ENCODE data around the gene PTPRN.

The PTPRN gene

GRCh38 chr2:219309278-219309677 lies at the start of gene PTPRN:
Gene PTPRN, minus strand, starts transcription at chr2:219309401. Its CDS starts 69 bp downstream, at chr2:219309332.
- Histone ChIP-seq H3K27me3 (ENCODE audit: control insufficient read depth, insufficient read depth, low read length) (peaks cover 23% of the 10 kb centered on the region), H3K9me3 (ENCODE audit: control insufficient read depth, insufficient read depth, low read length) (no peaks in the 10 kb centered on the region), H3K4me3 (ENCODE audit: low read depth, low read length) (peak within 1 kb of the TSS; percentile 75), H3K9ac (ENCODE audit: low read depth, low read length) (no peak within 1 kb of the TSS), H3K36me3 (ENCODE audit: control insufficient read depth, insufficient read depth, low read length) (no peaks in the 10 kb centered on the region), H3K4me1 (ENCODE audit: control insufficient read depth, insufficient read depth, low read length) (peaks cover 16% of the 10 kb centered on the region)

- no peak overlapping the region for H3K9ac ChIP-seq (ENCODE audit: low read depth, low read length)
- no peaks in the 10 kb centered on the region for H3K9me3 ChIP-seq (ENCODE audit: control insufficient read depth, insufficient read depth, low read length)
- H3K36me3 ChIP-seq (ENCODE audit: control insufficient read depth, insufficient read depth, low read length), result no peaks in the 10 kb centered on the region
- H3K27me3 ChIP-seq (ENCODE audit: control insufficient read depth, insufficient read depth, low read length), result peaks cover 64% of the 10 kb centered on the region
- peak overlapping the region; percentile 66 for H3K4me3 ChIP-seq (ENCODE audit: low read depth, low read length)
- no peaks in the 10 kb centered on the region for H3K4me1 ChIP-seq (ENCODE audit: control insufficient read depth, insufficient read depth, low read length)
Measured at GRCh38 chr2:219358170-219359075, 49.2 kb upstream of the PTPRN start.

- H3K27me3 ChIP-seq (ENCODE audit: control insufficient read depth, insufficient read depth, low read length), result peaks cover 71% of the 10 kb centered on the region
- H3K4me3 ChIP-seq (ENCODE audit: low read depth, low read length), result no peak overlapping the region
- no peaks in the 10 kb centered on the region for H3K9me3 ChIP-seq (ENCODE audit: control insufficient read depth, insufficient read depth, low read length)
- no peaks in the 10 kb centered on the region for H3K4me1 ChIP-seq (ENCODE audit: control insufficient read depth, insufficient read depth, low read length)
- H3K36me3 ChIP-seq (ENCODE audit: control insufficient read depth, insufficient read depth, low read length), result no peaks in the 10 kb centered on the region
- H3K9ac ChIP-seq (ENCODE audit: low read depth, low read length), result no peak overlapping the region
Measured at GRCh38 chr2:219356834-219357233, 47.6 kb upstream of the PTPRN start.

DNA sequence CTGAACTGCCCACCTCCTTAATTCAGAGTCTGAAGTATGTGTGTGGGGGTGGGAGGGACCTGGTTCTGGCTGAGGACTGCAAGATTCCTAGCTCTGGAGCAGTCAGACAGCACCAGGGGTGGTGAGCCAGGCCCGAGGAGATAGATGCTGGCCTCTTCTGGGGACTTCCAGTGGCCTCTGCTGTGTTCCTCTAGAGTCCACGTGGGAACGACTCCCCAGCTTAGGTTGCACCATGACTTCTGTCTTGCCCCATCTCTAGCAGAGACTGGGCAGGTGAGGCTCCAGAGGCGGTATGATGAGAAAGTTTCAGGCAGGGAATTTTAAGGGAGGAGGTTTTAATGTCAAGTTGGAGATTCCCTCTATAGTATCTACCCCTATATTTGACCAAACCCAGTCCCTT lies 45.4 kb upstream of the PTPRN start:
- H3K4me1 ChIP-seq (ENCODE audit: control insufficient read depth, insufficient read depth, low read length), result no peaks in the 10 kb centered on the region
- H3K4me3 ChIP-seq (ENCODE audit: low read depth, low read length), result no peak overlapping the region
- H3K9ac ChIP-seq (ENCODE audit: low read depth, low read length), result no peak overlapping the region
- no peaks in the 10 kb centered on the region for H3K9me3 ChIP-seq (ENCODE audit: control insufficient read depth, insufficient read depth, low read length)
- peaks cover 59% of the 10 kb centered on the region for H3K27me3 ChIP-seq (ENCODE audit: control insufficient read depth, insufficient read depth, low read length)
- no peaks in the 10 kb centered on the region for H3K36me3 ChIP-seq (ENCODE audit: control insufficient read depth, insufficient read depth, low read length)

- Histone ChIP-seq H3K4me3 (ENCODE audit: low read depth, low read length) (no peak overlapping the region), H3K27me3 (ENCODE audit: control insufficient read depth, insufficient read depth, low read length) (peaks cover 50% of the 10 kb centered on the region), H3K9me3 (ENCODE audit: control insufficient read depth, insufficient read depth, low read length) (no peaks in the 10 kb centered on the region), H3K9ac (ENCODE audit: low read depth, low read length) (no peak overlapping the region), H3K36me3 (ENCODE audit: control insufficient read depth, insufficient read depth, low read length) (no peaks in the 10 kb centered on the region), H3K4me1 (ENCODE audit: control insufficient read depth, insufficient read depth, low read length) (no peaks in the 10 kb centered on the region)
Measured at GRCh38 chr2:219353129-219353528, 43.9 kb upstream of the PTPRN start.

DNA sequence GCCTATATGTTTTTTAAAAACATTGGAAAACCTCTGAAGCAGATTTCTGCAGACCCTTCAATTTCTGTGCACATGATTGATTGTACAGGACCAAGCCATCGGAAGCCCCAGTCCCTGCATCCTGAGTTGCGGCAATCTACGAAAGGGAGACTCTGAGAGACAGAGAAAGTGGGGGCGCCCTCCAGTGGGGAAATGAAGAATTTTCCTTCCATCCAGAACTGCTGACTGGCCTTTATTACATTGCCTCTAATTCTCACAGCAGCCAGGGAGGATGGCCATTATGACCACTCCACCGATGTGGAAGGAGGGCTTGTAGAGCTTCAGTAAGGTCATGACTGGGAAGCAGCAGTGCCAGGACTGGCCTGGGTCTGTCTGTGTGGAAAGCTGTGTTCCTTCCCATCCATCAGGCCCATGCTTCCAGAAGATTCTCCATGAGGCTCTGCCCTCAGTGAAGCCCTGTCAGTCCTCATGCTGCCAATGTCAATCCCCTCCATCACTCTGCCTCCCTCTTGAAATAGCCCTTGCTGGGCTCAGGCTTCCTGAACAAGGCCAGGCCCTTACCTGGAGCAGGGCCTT lies 43.3 kb upstream of the PTPRN start:
- no peak overlapping the region for H3K9ac ChIP-seq (ENCODE audit: low read depth, low read length)
- H3K9me3 ChIP-seq (ENCODE audit: control insufficient read depth, insufficient read depth, low read length), result no peaks in the 10 kb centered on the region
- no peak overlapping the region for H3K4me3 ChIP-seq (ENCODE audit: low read depth, low read length)
- peaks cover 44% of the 10 kb centered on the region for H3K27me3 ChIP-seq (ENCODE audit: control insufficient read depth, insufficient read depth, low read length)
- no peaks in the 10 kb centered on the region for H3K4me1 ChIP-seq (ENCODE audit: control insufficient read depth, insufficient read depth, low read length)
- H3K36me3 ChIP-seq (ENCODE audit: control insufficient read depth, insufficient read depth, low read length), result no peaks in the 10 kb centered on the region

GRCh38 chr2:219350710-219351221 lies 41.6 kb upstream of the PTPRN start:
- Histone ChIP-seq H3K9me3 (ENCODE audit: control insufficient read depth, insufficient read depth, low read length) (no peaks in the 10 kb centered on the region), H3K36me3 (ENCODE audit: control insufficient read depth, insufficient read depth, low read length) (no peaks in the 10 kb centered on the region), H3K27me3 (ENCODE audit: control insufficient read depth, insufficient read depth, low read length) (peaks cover 30% of the 10 kb centered on the region), H3K9ac (ENCODE audit: low read depth, low read length) (no peak overlapping the region), H3K4me3 (ENCODE audit: low read depth, low read length) (no peak overlapping the region), H3K4me1 (ENCODE audit: control insufficient read depth, insufficient read depth, low read length) (no peaks in the 10 kb centered on the region)

- no peaks in the 10 kb centered on the region for H3K36me3 ChIP-seq (ENCODE audit: control insufficient read depth, insufficient read depth, low read length)
- H3K9ac ChIP-seq (ENCODE audit: low read depth, low read length), result no peak overlapping the region
- no peak overlapping the region for H3K4me3 ChIP-seq (ENCODE audit: low read depth, low read length)
- peaks cover 25% of the 10 kb centered on the region for H3K27me3 ChIP-seq (ENCODE audit: control insufficient read depth, insufficient read depth, low read length)
- no peaks in the 10 kb centered on the region for H3K9me3 ChIP-seq (ENCODE audit: control insufficient read depth, insufficient read depth, low read length)
- no peaks in the 10 kb centered on the region for H3K4me1 ChIP-seq (ENCODE audit: control insufficient read depth, insufficient read depth, low read length)
Measured at GRCh38 chr2:219350215-219350614, 41.0 kb upstream of the PTPRN start.

GRCh38 chr2:219344751-219345430 lies 35.7 kb upstream of the PTPRN start:
- no peaks in the 10 kb centered on the region for H3K4me1 ChIP-seq (ENCODE audit: control insufficient read depth, insufficient read depth, low read length)
- H3K9ac ChIP-seq (ENCODE audit: low read depth, low read length), result no peak overlapping the region
- H3K27me3 ChIP-seq (ENCODE audit: control insufficient read depth, insufficient read depth, low read length), result peaks cover 4% of the 10 kb centered on the region
- H3K36me3 ChIP-seq (ENCODE audit: control insufficient read depth, insufficient read depth, low read length), result no peaks in the 10 kb centered on the region
- no peaks in the 10 kb centered on the region for H3K9me3 ChIP-seq (ENCODE audit: control insufficient read depth, insufficient read depth, low read length)
- no peak overlapping the region for H3K4me3 ChIP-seq (ENCODE audit: low read depth, low read length)

DNA sequence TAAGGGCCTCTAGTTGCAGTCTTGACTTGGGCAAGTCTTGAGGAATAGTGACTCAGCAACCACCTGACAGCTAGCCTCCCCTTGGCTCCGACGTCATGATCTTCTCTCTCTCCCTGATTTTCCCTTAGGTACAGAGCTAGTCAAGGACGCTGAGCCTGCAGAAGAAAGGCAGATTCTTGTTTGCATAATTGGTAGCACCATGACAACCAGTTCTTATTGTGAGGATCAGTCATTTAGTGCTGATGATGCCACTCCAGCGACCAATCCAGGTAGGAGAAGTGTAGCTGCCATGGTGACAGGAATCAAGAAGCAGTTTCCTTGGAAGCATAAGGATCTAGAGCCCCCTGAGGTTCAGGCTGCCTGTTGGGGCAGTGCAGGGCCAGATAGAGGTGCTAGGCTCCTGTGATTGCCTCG lies 26.2 kb upstream of the PTPRN start:
- no peak overlapping the region for H3K4me3 ChIP-seq (ENCODE audit: low read depth, low read length)
- peaks cover 43% of the 10 kb centered on the region for H3K27me3 ChIP-seq (ENCODE audit: control insufficient read depth, insufficient read depth, low read length)
- no peaks in the 10 kb centered on the region for H3K9me3 ChIP-seq (ENCODE audit: control insufficient read depth, insufficient read depth, low read length)
- H3K9ac ChIP-seq (ENCODE audit: low read depth, low read length), result no peak overlapping the region
- no peaks in the 10 kb centered on the region for H3K4me1 ChIP-seq (ENCODE audit: control insufficient read depth, insufficient read depth, low read length)
- H3K36me3 ChIP-seq (ENCODE audit: control insufficient read depth, insufficient read depth, low read length), result no peaks in the 10 kb centered on the region

GRCh38 chr2:219334076-219334475 lies 24.9 kb upstream of the PTPRN start:
- no peaks in the 10 kb centered on the region for H3K4me1 ChIP-seq (ENCODE audit: control insufficient read depth, insufficient read depth, low read length)
- H3K9ac ChIP-seq (ENCODE audit: low read depth, low read length), result no peak overlapping the region
- H3K4me3 ChIP-seq (ENCODE audit: low read depth, low read length), result no peak overlapping the region
- H3K36me3 ChIP-seq (ENCODE audit: control insufficient read depth, insufficient read depth, low read length), result no peaks in the 10 kb centered on the region
- no peaks in the 10 kb centered on the region for H3K9me3 ChIP-seq (ENCODE audit: control insufficient read depth, insufficient read depth, low read length)
- H3K27me3 ChIP-seq (ENCODE audit: control insufficient read depth, insufficient read depth, low read length), result peaks cover 56% of the 10 kb centered on the region
